Measurements from ENCODE around the gene KRT28.
A peak's percentile ranks its signal among the peaks of the same experiment; 100 is the strongest.

The KRT28 gene

DNA sequence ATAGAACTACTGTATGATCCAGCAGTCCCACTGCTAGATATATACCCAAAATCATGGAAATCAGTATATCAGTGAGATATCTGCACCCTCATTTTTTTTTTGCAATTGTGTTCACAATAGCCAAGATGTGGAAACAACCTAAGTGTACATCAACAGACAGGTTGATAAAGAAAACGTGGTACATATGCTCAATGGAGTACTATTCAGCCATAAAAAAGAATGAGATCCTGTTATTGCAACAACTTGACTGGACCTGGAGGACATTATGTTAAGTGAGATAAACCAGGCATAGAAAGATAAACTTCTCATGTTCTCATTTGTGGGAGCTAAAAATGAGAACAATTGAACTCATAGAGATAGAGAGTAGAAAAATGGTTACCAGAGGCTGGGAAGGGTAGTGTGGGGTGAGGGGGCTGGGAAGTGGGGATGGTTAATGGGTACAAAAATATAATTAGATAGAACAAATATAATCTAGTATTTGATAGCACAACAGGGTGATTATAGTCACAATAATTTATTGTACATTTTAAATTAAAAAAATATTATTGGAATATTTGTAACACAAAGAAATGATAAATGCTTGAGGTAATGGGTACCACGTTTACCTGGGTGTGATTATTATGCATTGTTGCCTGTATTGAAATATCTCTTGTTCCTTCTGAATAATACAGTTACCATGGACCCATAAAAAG is 30.5 kb upstream of the KRT28 start:
- H3K36me3 ChIP-seq (ENCODE audit: control insufficient read depth in 2 of 2, insufficient read depth in 1 of 2, low read length in 2 of 2): peaks cover 0 to 16% of the 10 kb centered on the region in 2 experiments; a peak in 2 of 3 replicates
- CTCF ChIA-PET: interaction anchor here (0.8 kb wide), 1 partner anchor 19 kb away, joined by 3 read pairs; no protein-coding TSS in a partner anchor
- H3K4me1 ChIP-seq (ENCODE audit: control insufficient read depth, insufficient read depth, low read length): peaks cover 15% of the 10 kb centered on the region
- no peak overlapping the region for H3K4me3 ChIP-seq (ENCODE audit: low read depth, low read length)
- TF ChIP-seq ZNF175 (tag by site-specific recombination; IDR thresholded peaks at IDR 0.05) (no peak), ZNF341 (tag by site-specific recombination; IDR thresholded peaks at IDR 0.05; ENCODE audit: low read depth) (no peak), ZNF664 (tag by site-specific recombination; IDR thresholded peaks at IDR 0.05) (no peak), ZNF670 (tag by site-specific recombination; IDR thresholded peaks at IDR 0.05; ENCODE audit: low read depth) (no peak), ZNF404 (tag by site-specific recombination; IDR thresholded peaks at IDR 0.05) (no peak), ZNF138 (tag by site-specific recombination; IDR thresholded peaks at IDR 0.05; ENCODE audit: borderline replicate concordance) (no peak), ZBTB20 (tag by site-specific recombination; IDR thresholded peaks at IDR 0.05) (no peak), ZNF292 (tag by site-specific recombination; IDR thresholded peaks at IDR 0.05; ENCODE audit: borderline replicate concordance, low read depth) (no peak), ZFP3 (tag by site-specific recombination; IDR thresholded peaks at IDR 0.05; ENCODE audit: low read depth) (no peak), GLIS2 (tag by site-specific recombination; IDR thresholded peaks at IDR 0.05) (no peak), ZNF19 (tag by site-specific recombination; IDR thresholded peaks at IDR 0.05; ENCODE audit: low read depth) (no peak), ZNF146 (tag by site-specific recombination; IDR thresholded peaks at IDR 0.05) (peak; percentile 94)
- TF ChIP-seq, protein P1, sequence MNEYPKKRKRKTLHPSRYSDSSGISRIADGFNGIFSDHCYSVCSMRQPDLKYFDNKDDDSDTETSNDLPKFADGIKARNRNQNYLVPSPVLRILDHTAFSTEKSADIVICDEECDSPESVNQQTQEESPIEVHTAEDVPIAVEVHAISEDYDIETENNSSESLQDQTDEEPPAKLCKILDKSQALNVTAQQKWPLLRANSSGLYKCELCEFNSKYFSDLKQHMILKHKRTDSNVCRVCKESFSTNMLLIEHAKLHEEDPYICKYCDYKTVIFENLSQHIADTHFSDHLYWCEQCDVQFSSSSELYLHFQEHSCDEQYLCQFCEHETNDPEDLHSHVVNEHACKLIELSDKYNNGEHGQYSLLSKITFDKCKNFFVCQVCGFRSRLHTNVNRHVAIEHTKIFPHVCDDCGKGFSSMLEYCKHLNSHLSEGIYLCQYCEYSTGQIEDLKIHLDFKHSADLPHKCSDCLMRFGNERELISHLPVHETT (tag by site-specific recombination; IDR thresholded peaks at IDR 0.05): no peak
- TF ChIP-seq, protein P2, sequence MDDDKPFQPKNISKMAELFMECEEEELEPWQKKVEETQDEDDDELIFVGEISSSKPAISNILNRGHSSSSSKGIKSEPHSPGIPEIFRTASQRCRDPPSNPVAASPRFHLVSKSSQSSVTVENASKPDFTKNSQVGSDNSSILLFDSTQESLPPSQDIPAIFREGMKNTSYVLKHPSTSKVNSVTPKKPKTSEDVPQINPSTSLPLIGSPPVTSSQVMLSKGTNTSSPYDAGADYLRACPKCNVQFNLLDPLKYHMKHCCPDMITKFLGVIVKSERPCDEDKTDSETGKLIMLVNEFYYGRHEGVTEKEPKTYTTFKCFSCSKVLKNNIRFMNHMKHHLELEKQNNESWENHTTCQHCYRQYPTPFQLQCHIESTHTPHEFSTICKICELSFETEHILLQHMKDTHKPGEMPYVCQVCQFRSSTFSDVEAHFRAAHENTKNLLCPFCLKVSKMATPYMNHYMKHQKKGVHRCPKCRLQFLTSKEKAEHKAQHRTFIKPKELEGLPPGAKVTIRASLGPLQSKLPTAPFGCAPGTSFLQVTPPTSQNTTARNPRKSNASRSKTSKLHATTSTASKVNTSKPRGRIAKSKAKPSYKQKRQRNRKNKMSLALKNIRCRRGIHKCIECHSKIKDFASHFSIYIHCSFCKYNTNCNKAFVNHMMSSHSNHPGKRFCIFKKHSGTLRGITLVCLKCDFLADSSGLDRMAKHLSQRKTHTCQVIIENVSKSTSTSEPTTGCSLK (tag by site-specific recombination; IDR thresholded peaks at IDR 0.05): no peak
- TF ChIP-seq, protein P3, sequence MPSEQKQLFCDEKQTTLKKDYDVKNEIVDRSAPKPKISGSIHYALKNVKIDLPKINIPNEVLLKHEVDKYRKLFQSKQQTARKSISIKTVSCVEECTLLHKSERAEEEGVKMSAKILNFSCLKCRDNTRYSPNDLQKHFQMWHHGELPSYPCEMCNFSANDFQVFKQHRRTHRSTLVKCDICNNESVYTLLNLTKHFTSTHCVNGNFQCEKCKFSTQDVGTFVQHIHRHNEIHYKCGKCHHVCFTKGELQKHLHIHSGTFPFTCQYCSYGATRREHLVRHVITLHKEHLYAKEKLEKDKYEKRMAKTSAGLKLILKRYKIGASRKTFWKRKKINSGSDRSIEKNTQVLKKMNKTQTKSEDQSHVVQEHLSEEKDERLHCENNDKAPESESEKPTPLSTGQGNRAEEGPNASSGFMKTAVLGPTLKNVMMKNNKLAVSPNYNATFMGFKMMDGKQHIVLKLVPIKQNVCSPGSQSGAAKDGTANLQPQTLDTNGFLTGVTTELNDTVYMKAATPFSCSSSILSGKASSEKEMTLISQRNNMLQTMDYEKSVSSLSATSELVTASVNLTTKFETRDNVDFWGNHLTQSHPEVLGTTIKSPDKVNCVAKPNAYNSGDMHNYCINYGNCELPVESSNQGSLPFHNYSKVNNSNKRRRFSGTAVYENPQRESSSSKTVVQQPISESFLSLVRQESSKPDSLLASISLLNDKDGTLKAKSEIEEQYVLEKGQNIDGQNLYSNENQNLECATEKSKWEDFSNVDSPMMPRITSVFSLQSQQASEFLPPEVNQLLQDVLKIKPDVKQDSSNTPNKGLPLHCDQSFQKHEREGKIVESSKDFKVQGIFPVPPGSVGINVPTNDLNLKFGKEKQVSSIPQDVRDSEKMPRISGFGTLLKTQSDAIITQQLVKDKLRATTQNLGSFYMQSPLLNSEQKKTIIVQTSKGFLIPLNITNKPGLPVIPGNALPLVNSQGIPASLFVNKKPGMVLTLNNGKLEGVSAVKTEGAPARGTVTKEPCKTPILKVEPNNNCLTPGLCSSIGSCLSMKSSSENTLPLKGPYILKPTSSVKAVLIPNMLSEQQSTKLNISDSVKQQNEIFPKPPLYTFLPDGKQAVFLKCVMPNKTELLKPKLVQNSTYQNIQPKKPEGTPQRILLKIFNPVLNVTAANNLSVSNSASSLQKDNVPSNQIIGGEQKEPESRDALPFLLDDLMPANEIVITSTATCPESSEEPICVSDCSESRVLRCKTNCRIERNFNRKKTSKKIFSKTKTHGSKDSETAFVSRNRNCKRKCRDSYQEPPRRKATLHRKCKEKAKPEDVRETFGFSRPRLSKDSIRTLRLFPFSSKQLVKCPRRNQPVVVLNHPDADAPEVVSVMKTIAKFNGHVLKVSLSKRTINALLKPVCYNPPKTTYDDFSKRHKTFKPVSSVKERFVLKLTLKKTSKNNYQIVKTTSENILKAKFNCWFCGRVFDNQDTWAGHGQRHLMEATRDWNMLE (tag by site-specific recombination; conservative IDR thresholded peaks at IDR 0.05; ENCODE audit: low read depth): no peak
- TF ChIP-seq, protein P4, sequence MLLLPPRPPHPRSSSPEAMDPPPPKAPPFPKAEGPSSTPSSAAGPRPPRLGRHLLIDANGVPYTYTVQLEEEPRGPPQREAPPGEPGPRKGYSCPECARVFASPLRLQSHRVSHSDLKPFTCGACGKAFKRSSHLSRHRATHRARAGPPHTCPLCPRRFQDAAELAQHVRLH (tag by site-specific recombination; IDR thresholded peaks at IDR 0.05): peak; percentile 34; the same call in 1 of the 2 replicates
- POLR2A ChIA-PET: no interaction called here
- H3K9me3 ChIP-seq (ENCODE audit: control insufficient read depth, insufficient read depth, low read depth, low read length): no peaks in the 10 kb centered on the region
- H3K27ac ChIP-seq (ENCODE audit: extremely low read depth, low read depth, low read length): no peak overlapping the region
